Measurements from ENCODE around the gene CACNA2D2. TPM values are rescaled to one million over a fixed set of nuclear protein-coding genes. Genes with fewer than 3 reads are reported as not detected.

The CACNA2D2 gene
- total and polyA plus RNA-seq, 2 of the 13 experiments (the other 11 are each of a cell fraction or from before 2014, with no cell fraction given), result not detected

DNA sequence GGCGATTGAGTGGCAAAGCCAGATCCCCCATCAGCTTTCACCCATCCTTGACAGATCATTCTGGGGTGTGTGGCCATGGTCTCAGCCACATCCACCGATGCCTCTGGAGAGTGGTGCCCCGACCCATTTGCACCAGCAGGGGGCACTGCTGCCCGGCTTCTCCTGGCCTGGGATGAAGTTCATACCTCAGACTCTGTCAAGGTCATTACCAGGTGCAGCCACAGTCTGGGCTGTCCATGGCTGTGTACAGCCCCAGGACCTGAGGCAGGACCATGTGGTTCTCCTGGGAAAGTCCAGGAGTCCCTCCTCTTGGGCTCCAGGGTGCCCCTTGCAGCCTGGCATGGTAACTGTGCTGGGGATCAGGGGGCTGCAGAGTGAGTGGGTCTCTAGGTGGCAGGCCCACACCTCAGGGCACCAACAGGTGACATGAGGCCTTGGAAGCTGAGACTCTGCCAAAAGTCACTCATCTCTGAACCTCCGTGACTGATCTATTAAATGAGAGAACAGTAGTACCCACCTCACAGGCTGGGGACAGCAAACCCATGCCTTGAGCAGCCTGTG lies 67.2 kb downstream of the CACNA2D2 start (continued):
- TF ChIP-seq, protein P1, sequence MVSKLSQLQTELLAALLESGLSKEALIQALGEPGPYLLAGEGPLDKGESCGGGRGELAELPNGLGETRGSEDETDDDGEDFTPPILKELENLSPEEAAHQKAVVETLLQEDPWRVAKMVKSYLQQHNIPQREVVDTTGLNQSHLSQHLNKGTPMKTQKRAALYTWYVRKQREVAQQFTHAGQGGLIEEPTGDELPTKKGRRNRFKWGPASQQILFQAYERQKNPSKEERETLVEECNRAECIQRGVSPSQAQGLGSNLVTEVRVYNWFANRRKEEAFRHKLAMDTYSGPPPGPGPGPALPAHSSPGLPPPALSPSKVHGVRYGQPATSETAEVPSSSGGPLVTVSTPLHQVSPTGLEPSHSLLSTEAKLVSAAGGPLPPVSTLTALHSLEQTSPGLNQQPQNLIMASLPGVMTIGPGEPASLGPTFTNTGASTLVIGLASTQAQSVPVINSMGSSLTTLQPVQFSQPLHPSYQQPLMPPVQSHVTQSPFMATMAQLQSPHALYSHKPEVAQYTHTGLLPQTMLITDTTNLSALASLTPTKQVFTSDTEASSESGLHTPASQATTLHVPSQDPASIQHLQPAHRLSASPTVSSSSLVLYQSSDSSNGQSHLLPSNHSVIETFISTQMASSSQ (IDR thresholded peaks at IDR 0.05; ENCODE audit: low read depth), result no peak
- TF ChIP-seq, protein P1 (CRISPR knock-in tag; IDR thresholded peaks at IDR 0.05; ENCODE audit: borderline replicate concordance), result no peak
- TF ChIP-seq TOPORS (CRISPR knock-in tag; IDR thresholded peaks at IDR 0.05) (no peak), ESRRA (CRISPR knock-in tag; IDR thresholded peaks at IDR 0.05; ENCODE audit: low read depth) (peak; percentile 75; the same call in 1 of the 2 replicates), RBM22 (optimal IDR thresholded peaks at IDR 0.05; ENCODE audit: low read length) (no peak), MEIS1 (CRISPR knock-in tag; IDR thresholded peaks at IDR 0.05; ENCODE audit: borderline replicate concordance) (0 out of 2 replicates have a peak, but pooled peaks have one; percentile 31), ZNF550 (CRISPR knock-in tag; IDR thresholded peaks at IDR 0.05; ENCODE audit: borderline replicate concordance) (no peak), ZNF709 (CRISPR knock-in tag; IDR thresholded peaks at IDR 0.05) (no peak), ATM (IDR thresholded peaks at IDR 0.05; ENCODE audit: borderline replicate concordance) (no peak), ZNF460 (CRISPR knock-in tag; IDR thresholded peaks at IDR 0.05; ENCODE audit: borderline replicate concordance) (no peak), KDM3A (CRISPR knock-in tag; IDR thresholded peaks at IDR 0.05; ENCODE audit: low read depth) (0 out of 2 replicates have a peak, but pooled peaks have one; percentile 36), MTA1 (CRISPR knock-in tag; IDR thresholded peaks at IDR 0.05; ENCODE audit: borderline replicate concordance) (no peak), HNRNPUL1 (IDR thresholded peaks at IDR 0.05; ENCODE audit: low read depth, low read length) (no peak), ZNF263 (CRISPR knock-in tag; IDR thresholded peaks at IDR 0.05) (0 out of 2 replicates have a peak, but pooled peaks have one; percentile 20), DPF2 (CRISPR knock-in tag; IDR thresholded peaks at IDR 0.05; ENCODE audit: borderline replicate concordance, low read depth) (no peak), FOXA3 (CRISPR knock-in tag; IDR thresholded peaks at IDR 0.05) (peak; percentile 39; the same call in 1 of the 2 replicates), ZNF350 (CRISPR knock-in tag; IDR thresholded peaks at IDR 0.05; ENCODE audit: borderline replicate concordance, low read depth) (0 out of 2 replicates have a peak, but pooled peaks have one; percentile 21), TP53 (CRISPR knock-in tag; conservative IDR thresholded peaks at IDR 0.05) (no peak), ZIK1 (CRISPR knock-in tag; IDR thresholded peaks at IDR 0.05; ENCODE audit: borderline replicate concordance, low read depth) (no peak), ZBTB7B (CRISPR knock-in tag; IDR thresholded peaks at IDR 0.05) (no peak), ZNF30 (CRISPR knock-in tag; IDR thresholded peaks at IDR 0.05) (no peak), CC2D1A (CRISPR knock-in tag; IDR thresholded peaks at IDR 0.05) (no peak), PHF21A (CRISPR knock-in tag; IDR thresholded peaks at IDR 0.05) (no peak)
- TF ChIP-seq, protein P2, sequence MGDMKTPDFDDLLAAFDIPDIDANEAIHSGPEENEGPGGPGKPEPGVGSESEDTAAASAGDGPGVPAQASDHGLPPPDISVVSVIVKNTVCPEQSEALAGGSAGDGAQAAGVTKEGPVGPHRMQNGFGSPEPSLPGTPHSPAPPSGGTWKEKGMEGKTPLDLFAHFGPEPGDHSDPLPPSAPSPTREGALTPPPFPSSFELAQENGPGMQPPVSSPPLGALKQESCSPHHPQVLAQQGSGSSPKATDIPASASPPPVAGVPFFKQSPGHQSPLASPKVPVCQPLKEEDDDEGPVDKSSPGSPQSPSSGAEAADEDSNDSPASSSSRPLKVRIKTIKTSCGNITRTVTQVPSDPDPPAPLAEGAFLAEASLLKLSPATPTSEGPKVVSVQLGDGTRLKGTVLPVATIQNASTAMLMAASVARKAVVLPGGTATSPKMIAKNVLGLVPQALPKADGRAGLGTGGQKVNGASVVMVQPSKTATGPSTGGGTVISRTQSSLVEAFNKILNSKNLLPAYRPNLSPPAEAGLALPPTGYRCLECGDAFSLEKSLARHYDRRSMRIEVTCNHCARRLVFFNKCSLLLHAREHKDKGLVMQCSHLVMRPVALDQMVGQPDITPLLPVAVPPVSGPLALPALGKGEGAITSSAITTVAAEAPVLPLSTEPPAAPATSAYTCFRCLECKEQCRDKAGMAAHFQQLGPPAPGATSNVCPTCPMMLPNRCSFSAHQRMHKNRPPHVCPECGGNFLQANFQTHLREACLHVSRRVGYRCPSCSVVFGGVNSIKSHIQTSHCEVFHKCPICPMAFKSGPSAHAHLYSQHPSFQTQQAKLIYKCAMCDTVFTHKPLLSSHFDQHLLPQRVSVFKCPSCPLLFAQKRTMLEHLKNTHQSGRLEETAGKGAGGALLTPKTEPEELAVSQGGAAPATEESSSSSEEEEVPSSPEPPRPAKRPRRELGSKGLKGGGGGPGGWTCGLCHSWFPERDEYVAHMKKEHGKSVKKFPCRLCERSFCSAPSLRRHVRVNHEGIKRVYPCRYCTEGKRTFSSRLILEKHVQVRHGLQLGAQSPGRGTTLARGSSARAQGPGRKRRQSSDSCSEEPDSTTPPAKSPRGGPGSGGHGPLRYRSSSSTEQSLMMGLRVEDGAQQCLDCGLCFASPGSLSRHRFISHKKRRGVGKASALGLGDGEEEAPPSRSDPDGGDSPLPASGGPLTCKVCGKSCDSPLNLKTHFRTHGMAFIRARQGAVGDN (CRISPR knock-in tag; IDR thresholded peaks at IDR 0.05), result peak; percentile 18; the same call in 1 of the 2 replicates

Data from HepG2 (cell line).